Fibroblast of villous mesenchyme (primary cell): ENCODE data around the gene RFPL3. TPM values are rescaled to one million over a fixed set of nuclear protein-coding genes. Genes with fewer than 3 reads are reported as not detected.
"Not testable (repeated sequence)": the region's sequence is repeated elsewhere in the genome, so short reads cannot be mapped to it uniquely, and the experiment has no call there.

Source experiments
- DNase-seq: peaks from one replicate; pipeline ENCODE4 v3.0.0-alpha.2; 2010; ENCODE audit warnings: low read depth
- H3K4me3 ChIP-seq: 2 replicates; pipeline ENCODE4 v1.5.1; 2011; ENCODE audit warnings: low read depth, mild to moderate bottlenecking, low read length
- total RNA-seq: library from RNA; depleted of rRNA; stranded (reverse); fragments of >200 nt; gene quantifications from 2 replicates; pipeline ENCODE4 v1.2.3, GENCODE V29; 2012
- TF ChIP-seq, protein P1 (sequence below): IDR thresholded peaks from 2 replicates; pipeline ENCODE4 v1.5.1; 2012; ENCODE audit warnings: low read depth, mild to moderate bottlenecking, low read length; ENCODE audit not compliant: insufficient read depth

RFPL3 gene
- not detected in 2 replicates for total RNA-seq

DNA sequence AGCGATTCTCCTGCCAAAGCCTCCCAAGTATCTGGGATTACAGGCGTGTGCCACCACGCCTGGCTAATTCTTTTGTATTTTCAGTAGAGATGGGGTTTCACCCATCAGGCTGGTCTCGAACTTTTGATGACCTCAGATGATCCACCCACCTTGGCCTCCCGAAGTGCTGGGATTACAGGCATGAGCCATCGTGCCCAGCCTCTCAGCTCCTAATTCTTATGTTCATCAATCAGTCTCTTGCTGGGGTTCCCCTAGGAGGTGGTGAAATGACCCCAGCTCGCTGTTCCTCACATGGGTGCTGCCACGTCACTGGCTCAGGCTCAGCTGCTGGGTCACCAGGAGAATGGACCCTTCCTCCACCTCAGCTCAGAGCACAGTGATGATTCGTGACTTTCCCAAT is at the start of gene RFPL3:
Gene RFPL3 (plus strand): TSS at position 301 of the 400 bp plus-strand sequence. CDS start 205 bp downstream, outside the sequence.
- H3K4me3 ChIP-seq, DNase-seq: not testable (repeated sequence)

- no peak overlapping the region for H3K4me3 ChIP-seq
- no peak for DNase-seq
- TF ChIP-seq, protein P1, sequence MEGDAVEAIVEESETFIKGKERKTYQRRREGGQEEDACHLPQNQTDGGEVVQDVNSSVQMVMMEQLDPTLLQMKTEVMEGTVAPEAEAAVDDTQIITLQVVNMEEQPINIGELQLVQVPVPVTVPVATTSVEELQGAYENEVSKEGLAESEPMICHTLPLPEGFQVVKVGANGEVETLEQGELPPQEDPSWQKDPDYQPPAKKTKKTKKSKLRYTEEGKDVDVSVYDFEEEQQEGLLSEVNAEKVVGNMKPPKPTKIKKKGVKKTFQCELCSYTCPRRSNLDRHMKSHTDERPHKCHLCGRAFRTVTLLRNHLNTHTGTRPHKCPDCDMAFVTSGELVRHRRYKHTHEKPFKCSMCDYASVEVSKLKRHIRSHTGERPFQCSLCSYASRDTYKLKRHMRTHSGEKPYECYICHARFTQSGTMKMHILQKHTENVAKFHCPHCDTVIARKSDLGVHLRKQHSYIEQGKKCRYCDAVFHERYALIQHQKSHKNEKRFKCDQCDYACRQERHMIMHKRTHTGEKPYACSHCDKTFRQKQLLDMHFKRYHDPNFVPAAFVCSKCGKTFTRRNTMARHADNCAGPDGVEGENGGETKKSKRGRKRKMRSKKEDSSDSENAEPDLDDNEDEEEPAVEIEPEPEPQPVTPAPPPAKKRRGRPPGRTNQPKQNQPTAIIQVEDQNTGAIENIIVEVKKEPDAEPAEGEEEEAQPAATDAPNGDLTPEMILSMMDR = no peak
Observed at GRCh38 chr22:32308191-32308590, 49.5 kb upstream of the RFPL3 start.

DNA sequence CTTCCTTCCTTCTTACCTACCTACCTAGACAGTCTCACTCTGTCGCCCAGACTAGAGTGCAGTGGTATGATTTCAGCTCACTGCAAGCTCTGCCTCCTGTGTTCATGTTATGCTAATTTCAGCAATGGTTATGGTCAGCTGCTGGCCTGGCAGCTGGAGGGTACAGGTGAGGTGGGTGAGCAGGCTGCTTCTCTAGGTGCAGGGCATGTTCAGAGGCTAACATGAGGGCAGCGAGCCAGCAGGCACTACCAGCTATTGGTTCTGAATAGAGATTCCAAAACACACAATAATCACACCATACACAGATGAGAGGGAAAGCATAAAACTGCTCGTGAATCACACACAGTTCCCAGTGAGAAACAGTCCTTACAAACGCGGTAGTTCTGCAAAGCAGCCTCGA is 48.7 kb upstream of the RFPL3 start:
- no peak for DNase-seq
- H3K4me3 ChIP-seq = no peak overlapping the region
- TF ChIP-seq, protein P1 = no peak

DNA sequence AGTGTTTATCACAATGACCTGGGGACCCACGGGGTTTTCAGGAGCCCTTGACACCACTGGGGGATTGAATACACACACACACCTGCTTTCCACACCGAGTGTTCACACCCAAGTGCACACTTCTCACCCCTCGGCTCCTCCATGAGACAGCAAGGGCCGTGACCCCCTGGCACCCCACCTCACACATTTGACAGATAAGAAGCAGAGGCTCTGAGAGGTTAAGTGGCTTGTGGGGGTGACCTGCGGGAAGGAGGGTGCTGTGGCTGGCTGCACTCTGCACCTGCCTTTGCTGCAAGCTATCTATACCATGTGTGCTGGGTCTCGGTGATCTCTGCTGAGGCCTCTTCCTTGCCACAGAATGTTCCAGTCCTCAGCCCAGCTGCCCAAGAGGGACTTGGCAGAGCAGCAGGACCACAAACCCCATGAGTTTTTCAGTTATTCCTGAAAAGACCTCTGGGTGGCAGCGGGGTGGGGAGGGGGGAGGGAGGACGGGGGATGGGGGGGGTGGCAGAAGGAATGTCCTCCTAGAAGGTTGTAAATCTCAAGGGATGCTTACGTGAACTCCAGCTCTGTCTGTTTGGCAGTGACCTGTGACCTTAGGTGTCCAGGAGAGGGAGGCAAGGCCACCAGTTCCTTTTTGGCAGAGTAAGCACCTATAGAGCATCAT is 47.9 kb upstream of the RFPL3 start:
- no peak for DNase-seq
- no peak overlapping the region for H3K4me3 ChIP-seq
- TF ChIP-seq, protein P1 = no peak

- no peak overlapping the region for H3K4me3 ChIP-seq
- TF ChIP-seq, protein P1 = no peak
- DNase-seq = no peak
Observed at GRCh38 chr22:32310777-32311176, 46.9 kb upstream of the RFPL3 start.

- no peak for DNase-seq
- TF ChIP-seq, protein P1 = no peak
- no peak overlapping the region for H3K4me3 ChIP-seq
Observed at GRCh38 chr22:32311551-32312071, 46.1 kb upstream of the RFPL3 start.

GRCh38 chr22:32312748-32313147 is 44.9 kb upstream of the RFPL3 start:
- TF ChIP-seq, protein P1 = no peak
- no peak overlapping the region for H3K4me3 ChIP-seq
- DNase-seq = no peak
